HG03469 (cell line): Measurements from ENCODE around the gene AHSG.
"Not testable (repeated sequence)": the region's sequence is repeated elsewhere in the genome, so short reads cannot be mapped to it uniquely, and the experiment has no call there.

Experiments
- ATAC-seq: cut with Tn5 transposase; IDR thresholded peaks from one replicate; pipeline ENCODE4 v1.9.1; 2021; ENCODE audit warnings: mild to moderate bottlenecking, moderate library complexity, moderate number of reproducible peaks; ENCODE audit not compliant: unreplicated experiment

Gene AHSG

GRCh38 chr3:186614597-186615483 is 2.0 kb downstream of the AHSG start:
- no peak for ATAC-seq

DNA sequence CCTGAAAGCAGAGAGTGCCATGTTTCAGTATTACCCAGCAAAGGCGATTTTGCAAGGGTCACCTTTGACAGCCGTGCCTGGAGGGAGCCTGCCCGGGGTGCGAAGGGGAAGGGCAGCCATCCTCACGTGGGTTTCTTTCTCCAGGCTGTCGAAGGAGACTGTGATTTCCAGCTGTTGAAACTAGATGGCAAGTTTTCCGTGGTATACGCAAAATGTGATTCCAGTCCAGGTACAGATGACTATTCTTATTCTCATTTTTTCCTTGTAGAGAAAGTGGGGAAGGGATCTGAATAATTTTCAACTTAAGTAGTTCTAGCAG is 3.4 kb downstream of the AHSG start:
- no peak for ATAC-seq

GRCh38 chr3:186617036-186617946 is 4.4 kb downstream of the AHSG start:
- peak; percentile 77 for ATAC-seq

DNA sequence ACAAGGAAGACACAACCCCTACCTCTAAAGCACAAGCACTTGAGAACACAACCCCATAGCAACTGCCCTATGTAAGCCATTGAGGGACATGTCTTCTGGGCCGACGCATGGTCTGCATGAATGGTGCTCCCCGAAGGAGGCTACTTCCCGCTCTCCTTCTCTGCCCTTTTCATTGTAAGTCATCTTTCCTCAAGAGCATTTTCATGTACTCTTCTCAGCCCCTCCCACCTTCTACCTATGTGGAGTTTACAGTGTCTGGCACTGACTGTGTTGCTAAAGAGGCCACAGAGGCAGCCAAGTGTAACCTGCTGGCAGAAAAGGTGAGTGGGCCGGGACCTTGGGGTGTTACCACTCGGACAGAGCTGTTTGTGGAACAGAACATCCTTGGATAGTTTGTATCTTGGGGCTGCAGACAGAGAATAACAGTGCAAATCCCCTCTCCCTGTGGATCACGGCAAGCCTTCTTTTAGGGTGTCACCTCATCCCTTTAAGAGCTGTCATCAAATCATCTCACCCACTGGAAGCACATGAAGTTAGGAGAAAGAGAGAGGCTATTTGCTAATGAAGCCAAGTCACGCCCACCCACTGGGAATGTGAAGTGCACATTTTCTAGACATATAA is 5.6 kb downstream of the AHSG start:
- ATAC-seq, result no peak

GRCh38 chr3:186619787-186620212 is 6.9 kb downstream of the AHSG start:
- no peak for ATAC-seq

- no peak for ATAC-seq
These were observed 7.6 kb downstream of the AHSG start for GRCh38 chr3:186620213-186621092.

DNA sequence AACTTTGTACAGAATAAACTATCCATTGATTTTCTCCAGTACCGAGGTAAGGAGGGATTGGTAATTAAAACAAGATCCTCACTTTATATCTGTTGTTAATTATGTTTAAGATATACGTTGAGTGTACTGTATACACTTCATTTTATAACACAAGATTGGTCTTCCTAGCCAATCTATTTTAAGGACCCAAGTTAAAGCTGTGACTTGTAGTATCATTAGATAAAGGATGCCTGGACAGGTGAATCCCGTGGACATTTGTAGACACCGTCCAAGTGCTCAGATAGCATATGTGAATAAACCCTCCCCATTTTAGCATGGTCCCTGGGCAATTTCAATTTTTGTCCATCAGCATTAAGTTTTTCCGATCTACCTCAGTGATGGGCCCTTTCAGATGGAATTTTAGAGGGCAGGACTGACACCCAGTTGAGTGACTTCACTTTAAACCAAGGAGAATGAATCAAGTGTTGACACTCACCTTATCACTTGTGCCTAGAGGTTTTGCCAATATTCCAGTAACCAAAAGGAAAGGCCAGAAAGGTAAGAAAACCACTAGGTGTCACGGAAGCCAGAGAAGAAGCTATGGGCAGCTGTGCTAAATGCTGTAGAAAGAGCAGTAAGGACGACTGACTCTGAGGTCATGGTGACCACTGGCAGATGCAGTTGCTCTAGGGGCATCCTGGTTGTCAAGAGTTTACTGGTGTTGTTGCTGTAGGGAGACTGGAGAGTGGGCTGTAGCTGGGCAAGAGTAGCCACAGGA is 9.2 kb downstream of the AHSG start:
- ATAC-seq, result no peak

DNA sequence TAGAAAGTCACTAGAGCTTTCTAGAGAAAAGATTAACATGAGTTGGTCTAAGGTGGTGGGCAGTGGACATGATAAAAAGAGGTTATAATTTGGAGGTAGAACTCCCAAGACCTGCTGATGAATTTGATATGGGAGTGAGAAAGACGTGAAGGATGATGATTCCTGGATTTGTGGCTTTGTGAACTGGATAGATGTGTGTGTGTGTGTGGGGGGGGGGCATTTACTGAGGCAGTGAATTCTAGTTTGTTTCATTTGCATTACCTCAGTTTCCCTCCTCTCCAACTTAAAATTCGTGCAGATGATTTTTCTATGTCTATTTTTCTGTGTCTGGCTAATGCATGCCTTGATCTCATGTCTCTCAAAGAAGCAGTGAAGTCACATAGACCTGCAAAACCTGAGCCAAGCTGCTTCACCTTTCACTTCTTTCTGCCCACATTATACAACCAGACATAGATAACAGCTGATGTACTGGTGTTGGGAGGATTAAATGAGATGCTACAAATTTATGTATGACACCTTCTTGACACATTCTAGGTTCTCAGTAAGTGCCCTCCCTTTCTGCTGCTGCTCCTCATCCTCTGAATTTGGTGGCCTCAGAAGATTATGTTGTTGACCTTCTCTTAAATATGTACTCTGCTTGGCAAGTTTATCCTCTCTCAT is 9.9 kb downstream of the AHSG start:
- no peak for ATAC-seq

GRCh38 chr3:186624598-186624997 is 11.7 kb downstream of the AHSG start:
- no peak for ATAC-seq

- ATAC-seq, result no peak
These were observed 12.8 kb downstream of the AHSG start for GRCh38 chr3:186625600-186626042.

- ATAC-seq, result no peak
These were observed 13.5 kb downstream of the AHSG start for GRCh38 chr3:186626254-186626847.

GRCh38 chr3:186627852-186628414 is 15.1 kb downstream of the AHSG start:
- ATAC-seq, result no peak

DNA sequence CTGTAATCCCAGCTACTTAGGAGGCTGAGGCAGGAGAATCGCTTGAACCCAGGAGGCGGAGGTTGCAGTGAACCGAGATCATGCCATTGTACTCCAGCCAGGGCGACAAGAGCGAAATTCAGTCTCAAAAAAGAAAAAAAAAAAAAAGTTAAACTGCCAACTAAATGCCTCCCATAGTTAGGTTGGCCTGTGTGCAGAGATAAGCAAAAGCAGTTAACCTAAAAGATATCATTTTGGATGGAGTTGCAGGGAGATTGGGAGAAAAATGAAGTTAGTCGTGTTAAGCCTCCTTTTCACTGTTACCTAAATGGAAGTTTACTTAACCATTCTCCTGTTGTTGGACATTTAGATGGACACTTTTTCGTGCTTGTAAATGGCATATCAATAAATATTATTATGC is 15.9 kb downstream of the AHSG start:
- ATAC-seq, result no peak

GRCh38 chr3:186630950-186631641 is 18.2 kb downstream of the AHSG start:
- no peak for ATAC-seq

- no peak for ATAC-seq
These were observed 20.6 kb downstream of the AHSG start for GRCh38 chr3:186633481-186633880.

DNA sequence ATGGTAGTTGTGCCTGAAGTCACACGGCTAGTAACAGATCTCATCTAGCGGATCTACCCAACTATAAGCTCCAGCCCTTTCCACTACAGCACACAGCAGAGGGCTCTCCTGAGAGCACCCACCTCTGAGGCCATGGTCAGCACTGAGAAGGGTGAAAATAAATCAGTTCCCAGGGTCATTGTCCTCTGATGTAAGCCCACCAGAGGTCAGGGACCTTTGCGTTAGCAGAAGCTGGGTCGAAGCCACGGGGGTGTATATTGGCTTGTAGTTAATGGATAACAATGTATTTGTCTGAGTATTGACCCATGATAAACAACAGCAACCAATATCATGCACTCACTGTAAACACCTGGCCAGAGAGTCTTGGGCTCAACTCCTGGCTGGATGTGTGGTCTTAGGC is 21.3 kb downstream of the AHSG start:
- ATAC-seq, result not testable (repeated sequence)

DNA sequence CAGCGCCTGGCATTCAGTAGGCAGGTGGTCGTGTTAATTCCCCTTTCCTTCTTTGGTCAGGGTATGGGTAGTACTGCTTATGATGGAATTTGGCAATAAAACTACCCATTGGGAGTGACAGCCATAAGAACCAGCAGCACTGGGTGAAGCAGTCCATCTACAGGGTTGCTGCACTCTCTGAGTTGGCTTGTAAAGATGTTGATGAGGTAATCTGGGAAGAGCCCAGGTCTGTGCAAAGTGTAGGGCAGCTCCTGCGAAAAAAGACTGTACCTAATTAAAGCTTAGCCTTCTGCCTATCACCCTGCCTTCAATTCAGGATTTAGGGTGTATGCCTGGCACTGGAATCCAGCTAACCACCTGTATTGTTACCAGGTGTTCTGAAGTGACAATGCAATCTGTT is 22.7 kb downstream of the AHSG start:
- no peak for ATAC-seq

- ATAC-seq, result no peak
These were observed 23.7 kb downstream of the AHSG start for GRCh38 chr3:186636536-186636935.
